Mesothelial cell of epicardium (in vitro differentiated cells): ENCODE measurements around the gene PLA2G15. TPM values are rescaled to one million over a fixed set of nuclear protein-coding genes. Genes with fewer than 3 reads are reported as not detected.

ENCODE experiments used
- DNase-seq, 2 experiments: peaks; one replicate each; pipeline ENCODE4 v3.0.0; 2021; ENCODE audit warnings: low spot score in 2 of 2; ENCODE audit not compliant: unreplicated experiment in 2 of 2
- H3K27ac Mint-ChIP-seq: 2 replicates; pipeline ENCODE4 v1.8.0; 2021; ENCODE audit warnings: mixed read lengths
- H3K27me3 Mint-ChIP-seq: 2 replicates; pipeline ENCODE4 v1.8.0; 2021; ENCODE audit warnings: low read depth, mixed read lengths
- H3K36me3 Mint-ChIP-seq: 2 replicates; pipeline ENCODE4 v1.8.0; 2021; ENCODE audit warnings: mixed read lengths
- H3K4me1 Mint-ChIP-seq: 2 replicates; pipeline ENCODE4 v1.8.0; 2021; ENCODE audit warnings: mixed read lengths
- H3K4me3 Mint-ChIP-seq: 2 replicates; pipeline ENCODE4 v1.8.0; 2021; ENCODE audit warnings: mild to moderate bottlenecking, moderate library complexity, mixed read lengths
- H3K9me3 Mint-ChIP-seq: 2 replicates; pipeline ENCODE4 v1.8.0; 2021; ENCODE audit warnings: mixed read lengths
- CTCF ChIP-seq: fragments of 200-600 bp; sonication (generic); IDR thresholded peaks from one replicate; pipeline ENCODE4 v1.5.0; 2021; ENCODE audit warnings: antibody characterized with exemption; ENCODE audit not compliant: unreplicated experiment
- total RNA-seq: library from RNA; stranded (reverse); gene quantifications from 3 replicates; pipeline ENCODE4 v1.2.1, GENCODE V29; 2021

Gene PLA2G15
- total RNA-seq, 1 donor from 2014 or later = 19.4 TPM

DNA sequence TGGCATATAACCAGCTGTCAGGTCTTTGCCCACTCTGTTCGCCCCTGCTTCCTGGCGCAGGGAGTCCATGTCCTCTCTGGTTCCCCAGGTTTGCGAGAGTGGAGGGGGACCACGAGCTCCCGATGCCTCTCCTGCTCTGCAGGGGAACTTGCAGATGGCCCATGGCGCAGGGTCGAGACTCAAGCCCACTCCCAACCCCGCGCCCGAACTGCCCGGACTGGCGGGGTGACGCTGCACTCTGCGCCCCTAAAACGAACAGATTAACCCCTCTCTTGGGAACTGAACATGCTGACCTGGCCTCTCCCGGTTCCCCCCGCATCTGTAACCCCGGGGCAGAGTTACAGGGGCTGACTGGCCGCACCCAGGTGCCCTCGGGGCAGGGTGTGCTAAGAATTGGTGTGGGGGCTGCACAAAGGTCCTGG lies 681 bp upstream of the PLA2G15 start:
- no peak for DNase-seq
- Mint-ChIP-seq H3K27me3 (no peaks in the 10 kb centered on the region), H3K4me1 (peaks cover 18% of the 10 kb centered on the region), H3K4me3 (peak overlapping the region; percentile 99), H3K36me3 (peaks cover 2% of the 10 kb centered on the region), H3K9me3 (no peaks in the 10 kb centered on the region), H3K27ac (no peak overlapping the region)
- no peak for TF ChIP-seq CTCF

DNA sequence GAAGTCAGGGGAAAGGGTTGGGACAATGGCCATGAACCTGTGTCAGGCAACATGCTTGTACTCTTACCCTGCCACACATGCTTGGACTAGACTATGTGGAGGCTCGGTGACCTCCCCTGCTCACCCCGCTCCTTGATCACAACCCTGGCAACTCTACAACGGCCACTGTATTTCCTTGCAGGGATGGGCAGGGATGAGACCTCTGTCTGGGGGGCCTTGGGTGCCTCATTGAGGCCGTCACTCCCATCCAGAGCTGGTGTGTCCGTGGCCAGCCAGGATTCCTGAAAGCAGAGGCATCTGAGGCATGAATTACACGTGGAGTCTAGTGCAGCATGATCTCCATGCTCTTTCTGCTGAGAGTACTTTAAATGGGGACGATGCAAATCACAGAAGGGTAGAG lies 948 bp downstream of the PLA2G15 start:
- Mint-ChIP-seq H3K4me3 (peak overlapping the region; percentile 99), H3K36me3 (peaks cover 9% of the 10 kb centered on the region), H3K27me3 (no peaks in the 10 kb centered on the region), H3K4me1 (peaks cover 18% of the 10 kb centered on the region), H3K9me3 (no peaks in the 10 kb centered on the region), H3K27ac (no peak overlapping the region)
- no peak for TF ChIP-seq CTCF
- no peak for DNase-seq

DNA sequence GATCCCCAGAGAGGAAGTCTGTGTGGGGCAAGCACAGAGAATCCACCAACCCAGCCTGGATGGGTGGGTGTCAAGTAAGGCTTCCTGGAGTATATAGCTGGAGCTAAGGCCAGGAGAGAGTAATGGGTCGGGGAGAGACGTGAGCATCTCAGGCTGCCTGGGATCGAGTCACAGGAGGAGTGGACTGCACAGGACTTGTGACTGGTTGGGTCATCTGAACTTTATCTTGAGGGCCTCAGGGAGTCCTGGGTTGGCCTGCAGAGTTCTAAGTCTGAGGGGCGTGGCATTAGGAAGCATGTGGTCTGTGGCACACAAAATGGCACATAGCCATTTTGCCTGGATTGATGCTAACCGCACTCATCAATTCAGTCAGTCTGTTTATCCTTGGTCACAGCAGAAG lies 1.5 kb downstream of the PLA2G15 start:
- H3K4me1 Mint-ChIP-seq = peaks cover 18% of the 10 kb centered on the region
- H3K36me3 Mint-ChIP-seq = peaks cover 9% of the 10 kb centered on the region

DNA sequence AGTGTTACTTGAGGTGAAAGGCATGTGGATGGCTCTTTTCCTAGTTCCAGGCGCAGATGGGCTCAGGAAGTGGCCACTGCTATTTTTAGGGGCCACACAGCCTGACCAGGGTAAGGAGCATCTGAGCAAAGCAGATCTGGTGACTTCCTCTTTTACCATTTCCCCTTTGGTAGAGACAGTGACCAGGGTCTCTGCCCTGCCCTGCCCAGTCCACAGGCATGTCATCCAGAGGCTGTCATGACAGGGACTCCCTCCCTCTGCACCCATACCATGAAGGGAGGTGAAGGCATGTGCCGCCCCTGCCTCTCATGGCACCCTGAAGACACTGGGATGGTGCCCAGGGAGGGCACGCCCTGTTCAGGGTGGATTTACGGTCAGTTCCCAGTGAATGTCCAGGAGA lies 2.2 kb downstream of the PLA2G15 start:
- TF ChIP-seq CTCF = no peak
- Mint-ChIP-seq H3K9me3 (no peaks in the 10 kb centered on the region), H3K4me1 (peaks cover 18% of the 10 kb centered on the region), H3K36me3 (peaks cover 12% of the 10 kb centered on the region), H3K27me3 (no peaks in the 10 kb centered on the region), H3K27ac (no peak overlapping the region), H3K4me3 (no peak overlapping the region)
- DNase-seq = no peak

More for the DNA sequence above, 1.5 kb downstream of the PLA2G15 start:
- Mint-ChIP-seq H3K4me3 (peak overlapping the region; percentile 99), H3K27me3 (no peaks in the 10 kb centered on the region), H3K27ac (no peak overlapping the region), H3K9me3 (no peaks in the 10 kb centered on the region)
- DNase-seq = no peak
- TF ChIP-seq CTCF = no peak

GRCh38 chr16:68247932-68248331 lies 2.8 kb downstream of the PLA2G15 start:
- Mint-ChIP-seq H3K9me3 (no peaks in the 10 kb centered on the region), H3K4me1 (peaks cover 18% of the 10 kb centered on the region), H3K36me3 (peaks cover 12% of the 10 kb centered on the region), H3K4me3 (no peak overlapping the region), H3K27ac (no peak overlapping the region), H3K27me3 (no peaks in the 10 kb centered on the region)
- no peak for TF ChIP-seq CTCF
- DNase-seq = no peak

DNA sequence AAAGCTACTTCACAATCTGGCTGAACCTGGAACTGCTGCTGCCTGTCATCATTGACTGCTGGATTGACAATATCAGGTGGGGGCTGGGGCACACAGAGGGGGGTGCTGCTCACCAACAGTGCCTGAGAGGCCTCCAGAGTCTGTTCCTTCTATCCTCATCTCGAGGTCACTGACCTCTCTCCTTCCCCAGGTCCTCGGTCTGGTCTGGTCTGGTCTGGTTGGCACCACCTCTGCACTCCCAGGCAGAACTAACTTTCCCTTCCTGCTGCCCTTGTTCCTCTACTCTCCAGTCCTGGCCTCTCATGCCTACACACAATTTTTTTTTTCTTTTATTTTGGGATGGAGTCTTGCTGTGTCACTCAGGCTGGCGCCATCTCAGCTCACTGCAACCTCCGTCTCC lies 4.2 kb downstream of the PLA2G15 start:
- DNase-seq = no peak
- no peak overlapping the region for H3K4me3 Mint-ChIP-seq
- peaks cover 12% of the 10 kb centered on the region for H3K36me3 Mint-ChIP-seq
- H3K27ac Mint-ChIP-seq = no peak overlapping the region
- H3K4me1 Mint-ChIP-seq = peaks cover 17% of the 10 kb centered on the region
- no peaks in the 10 kb centered on the region for H3K9me3 Mint-ChIP-seq
- H3K27me3 Mint-ChIP-seq = no peaks in the 10 kb centered on the region
- TF ChIP-seq CTCF = no peak
